ENCODE measurements around the gene PIK3R2. TPM values are rescaled to one million over a fixed set of nuclear protein-coding genes. Genes with fewer than 3 reads are reported as not detected.

The PIK3R2 gene
- total RNA-seq, 1 donor from 2014 or later: 19.9 TPM

DNA sequence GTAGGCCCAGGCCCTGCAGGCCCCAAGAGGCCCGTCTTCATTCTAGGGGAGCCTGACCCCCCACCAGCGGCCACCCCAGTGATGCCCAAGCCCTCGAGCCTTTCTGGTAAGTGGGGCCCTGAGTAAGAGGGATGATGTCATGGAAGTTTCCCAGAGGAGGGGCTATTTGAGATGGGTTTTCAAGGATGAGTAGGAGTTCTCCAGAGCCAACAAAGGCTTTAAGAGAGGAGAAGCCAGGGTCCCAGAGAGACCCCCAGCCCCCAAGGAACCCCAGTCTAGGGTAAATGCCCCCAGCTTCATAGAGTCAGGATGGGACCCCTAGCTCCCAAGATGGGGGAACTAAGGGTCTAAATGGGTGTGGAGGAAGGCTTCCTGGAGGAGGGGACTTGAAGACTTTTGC, 9.1 kb upstream of the PIK3R2 start:
- H3K4me3 ChIP-seq (ENCODE audit: low read depth, low read length): no peak overlapping the region
- TF ChIP-seq, protein P1, sequence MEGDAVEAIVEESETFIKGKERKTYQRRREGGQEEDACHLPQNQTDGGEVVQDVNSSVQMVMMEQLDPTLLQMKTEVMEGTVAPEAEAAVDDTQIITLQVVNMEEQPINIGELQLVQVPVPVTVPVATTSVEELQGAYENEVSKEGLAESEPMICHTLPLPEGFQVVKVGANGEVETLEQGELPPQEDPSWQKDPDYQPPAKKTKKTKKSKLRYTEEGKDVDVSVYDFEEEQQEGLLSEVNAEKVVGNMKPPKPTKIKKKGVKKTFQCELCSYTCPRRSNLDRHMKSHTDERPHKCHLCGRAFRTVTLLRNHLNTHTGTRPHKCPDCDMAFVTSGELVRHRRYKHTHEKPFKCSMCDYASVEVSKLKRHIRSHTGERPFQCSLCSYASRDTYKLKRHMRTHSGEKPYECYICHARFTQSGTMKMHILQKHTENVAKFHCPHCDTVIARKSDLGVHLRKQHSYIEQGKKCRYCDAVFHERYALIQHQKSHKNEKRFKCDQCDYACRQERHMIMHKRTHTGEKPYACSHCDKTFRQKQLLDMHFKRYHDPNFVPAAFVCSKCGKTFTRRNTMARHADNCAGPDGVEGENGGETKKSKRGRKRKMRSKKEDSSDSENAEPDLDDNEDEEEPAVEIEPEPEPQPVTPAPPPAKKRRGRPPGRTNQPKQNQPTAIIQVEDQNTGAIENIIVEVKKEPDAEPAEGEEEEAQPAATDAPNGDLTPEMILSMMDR (conservative IDR thresholded peaks at IDR 0.05; ENCODE audit: low read depth, low read length): no peak
- DNase-seq (ENCODE audit: low read depth): no peak

DNA sequence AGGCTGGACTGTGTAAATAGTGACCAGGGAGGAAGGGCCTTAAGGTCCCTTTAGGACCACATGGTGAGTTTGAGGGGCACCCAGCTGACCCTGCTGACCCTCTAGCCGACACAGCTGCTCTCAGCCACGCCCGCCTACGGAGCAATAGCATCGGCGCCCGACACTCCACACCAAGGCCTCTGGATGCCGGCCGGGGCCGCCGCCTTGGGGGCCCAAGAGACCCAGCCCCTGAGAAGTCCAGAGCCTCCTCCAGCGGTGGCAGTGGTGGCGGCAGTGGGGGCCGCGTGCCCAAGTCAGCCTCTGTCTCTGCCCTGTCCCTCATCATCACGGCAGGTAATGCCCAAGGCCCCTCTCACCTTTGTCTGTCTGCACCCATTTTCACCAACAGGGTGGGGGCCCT, 8.6 kb upstream of the PIK3R2 start:
- TF ChIP-seq, protein P1 (conservative IDR thresholded peaks at IDR 0.05; ENCODE audit: low read depth, low read length): no peak
- no peak overlapping the region for H3K4me3 ChIP-seq (ENCODE audit: low read depth, low read length)
- DNase-seq (ENCODE audit: low read depth): no peak

DNA sequence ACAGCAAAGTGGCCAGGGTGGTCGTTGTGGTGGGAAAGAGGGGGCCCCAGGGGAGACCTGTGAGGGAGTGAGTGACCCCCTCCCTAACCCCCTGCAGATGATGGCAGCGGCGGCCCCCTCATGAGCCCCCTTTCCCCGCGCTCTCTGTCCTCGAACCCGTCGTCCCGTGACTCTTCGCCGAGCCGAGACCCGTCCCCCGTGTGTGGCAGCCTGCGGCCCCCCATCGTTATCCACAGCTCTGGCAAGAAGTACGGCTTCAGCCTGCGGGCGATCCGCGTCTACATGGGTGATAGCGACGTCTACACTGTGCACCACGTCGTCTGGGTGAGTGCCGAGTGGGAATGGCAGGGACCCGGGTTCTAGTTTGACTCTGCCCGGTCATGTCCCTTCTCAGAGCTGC, 8.1 kb upstream of the PIK3R2 start:
- TF ChIP-seq, protein P1 (conservative IDR thresholded peaks at IDR 0.05; ENCODE audit: low read depth, low read length): no peak
- H3K4me3 ChIP-seq (ENCODE audit: low read depth, low read length): no peak overlapping the region
- no peak for DNase-seq (ENCODE audit: low read depth)

DNA sequence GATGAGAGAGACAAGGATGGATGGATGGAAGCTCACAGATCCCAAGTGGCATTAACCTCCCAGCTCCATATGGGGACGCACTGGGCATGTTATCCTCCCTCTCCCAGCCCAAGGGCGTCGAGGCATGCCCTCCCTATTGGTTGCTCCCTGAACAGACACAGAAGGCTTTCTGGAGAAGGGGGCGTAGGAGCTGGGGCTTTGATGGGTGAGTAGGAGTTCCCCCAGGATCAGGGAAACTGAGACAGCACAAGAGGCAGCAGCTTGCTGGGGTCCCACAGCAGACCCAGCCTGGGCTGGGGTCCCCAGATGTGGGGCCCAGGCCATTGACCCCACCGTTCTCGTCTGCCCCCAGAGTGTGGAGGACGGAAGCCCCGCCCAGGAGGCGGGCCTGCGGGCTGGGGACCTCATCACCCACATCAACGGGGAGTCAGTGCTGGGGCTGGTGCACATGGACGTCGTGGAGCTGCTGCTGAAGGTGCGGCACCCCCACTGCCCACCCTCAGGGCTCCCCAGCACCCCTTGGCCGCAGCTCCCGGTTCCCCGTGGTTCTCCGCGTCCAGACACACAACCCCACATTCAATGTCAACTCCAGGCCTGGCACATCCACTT, 7.5 kb upstream of the PIK3R2 start:
- TF ChIP-seq, protein P1 (conservative IDR thresholded peaks at IDR 0.05; ENCODE audit: low read depth, low read length): no peak
- H3K4me3 ChIP-seq (ENCODE audit: low read depth, low read length): no peak overlapping the region
- no peak for DNase-seq (ENCODE audit: low read depth)

DNA sequence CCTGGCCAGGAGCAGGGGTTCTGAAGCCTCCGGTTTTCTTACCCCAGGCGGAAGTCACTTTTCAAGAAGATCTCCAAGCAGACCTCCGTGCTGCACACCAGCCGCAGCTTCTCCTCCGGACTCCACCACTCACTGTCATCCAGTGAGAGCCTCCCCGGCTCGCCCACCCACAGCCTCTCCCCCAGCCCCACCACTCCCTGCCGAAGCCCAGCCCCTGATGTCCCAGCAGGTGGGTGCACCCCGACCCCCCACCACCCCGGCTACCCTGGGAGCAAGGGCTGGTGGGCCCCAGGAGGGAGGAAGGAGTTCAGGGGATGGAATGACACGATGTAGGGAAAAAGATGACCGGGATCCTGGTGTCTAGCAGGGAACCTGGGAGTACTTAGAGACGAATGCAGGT, 5.6 kb upstream of the PIK3R2 start:
- no peak for DNase-seq (ENCODE audit: low read depth)
- H3K4me3 ChIP-seq (ENCODE audit: low read depth, low read length): no peak overlapping the region
- TF ChIP-seq, protein P1 (conservative IDR thresholded peaks at IDR 0.05; ENCODE audit: low read depth, low read length): no peak

DNA sequence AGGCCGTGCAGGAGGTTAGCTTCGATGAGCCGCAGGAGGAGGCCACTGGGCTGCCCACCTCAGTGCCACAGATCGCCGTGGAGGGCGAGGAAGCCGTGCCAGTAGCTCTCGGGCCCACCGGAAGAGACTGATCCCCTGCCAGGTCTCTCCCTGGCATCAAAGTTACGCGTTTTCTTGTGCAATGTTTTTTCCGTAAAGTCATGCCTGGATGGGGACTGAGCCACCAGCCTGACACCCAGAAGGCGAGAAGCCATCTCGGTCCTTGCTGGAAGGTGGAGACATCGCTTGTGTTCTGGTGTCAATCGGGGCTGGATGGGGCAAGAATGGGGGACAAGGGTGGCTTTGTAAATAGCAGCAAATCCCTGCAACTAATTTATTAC, 3.4 kb upstream of the PIK3R2 start:
- TF ChIP-seq, protein P1 (conservative IDR thresholded peaks at IDR 0.05; ENCODE audit: low read depth, low read length): no peak

More for the DNA sequence above, 3.4 kb upstream of the PIK3R2 start:
- DNase-seq (ENCODE audit: low read depth): no peak
- H3K4me3 ChIP-seq (ENCODE audit: low read depth, low read length): no peak overlapping the region

Measured in epithelial cell of proximal tubule (primary cell).